HG02588 (cell line): ENCODE measurements around the gene PIK3AP1.

ENCODE experiments used
- ATAC-seq: cut with Tn5 transposase; IDR thresholded peaks from one replicate; pipeline ENCODE4 v1.9.1; 2021; ENCODE audit warnings: mild to moderate bottlenecking, moderate library complexity; ENCODE audit not compliant: unreplicated experiment

PIK3AP1 gene

GRCh38 chr10:96646301-96646700 is 74.0 kb downstream of the PIK3AP1 start:
- no peak for ATAC-seq

- ATAC-seq: no peak
These were observed 75.1 kb downstream of the PIK3AP1 start for GRCh38 chr10:96645191-96645721.

DNA sequence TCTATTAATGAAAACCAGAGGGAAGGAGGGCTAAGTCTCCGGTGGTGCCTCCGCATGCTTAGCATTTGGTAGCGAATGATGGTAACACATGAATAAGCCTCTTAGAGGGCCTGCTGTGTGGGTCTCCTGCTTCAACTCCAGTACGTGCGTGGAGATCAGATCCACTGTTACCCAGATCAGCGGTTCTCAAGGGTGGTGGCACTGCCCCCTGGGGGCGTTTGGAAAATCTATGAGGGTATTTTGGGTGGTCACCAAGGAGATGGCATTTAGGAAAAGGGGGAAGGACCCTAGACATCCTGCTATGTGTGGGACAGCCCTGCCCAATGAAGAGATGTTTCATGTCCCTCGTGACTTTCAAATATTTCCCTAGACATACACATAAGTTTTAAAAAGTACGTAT is 76.4 kb downstream of the PIK3AP1 start:
- no peak for ATAC-seq

DNA sequence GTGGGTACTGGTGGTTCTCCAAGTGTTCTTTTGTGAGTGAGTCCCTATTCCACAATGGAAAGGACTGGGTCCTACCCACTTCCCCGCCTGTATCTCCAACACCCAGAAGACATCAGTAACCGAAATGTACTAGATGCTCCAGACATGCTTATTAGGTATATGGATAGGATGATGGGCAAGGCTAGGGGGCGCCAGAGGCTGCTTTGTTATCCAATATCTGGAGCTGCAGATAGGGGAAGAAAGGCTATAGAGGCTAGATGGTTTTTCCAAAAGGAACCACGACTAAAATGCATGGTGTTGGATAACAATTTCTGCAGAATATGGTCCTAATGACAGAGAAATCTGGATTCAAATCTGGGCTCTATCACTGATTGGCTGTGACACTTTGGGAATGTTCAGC is 77.3 kb downstream of the PIK3AP1 start:
- ATAC-seq: no peak

GRCh38 chr10:96642530-96642929 is 77.8 kb downstream of the PIK3AP1 start:
- no peak for ATAC-seq

- ATAC-seq: no peak
These were observed 78.7 kb downstream of the PIK3AP1 start for GRCh38 chr10:96641396-96642295.

DNA sequence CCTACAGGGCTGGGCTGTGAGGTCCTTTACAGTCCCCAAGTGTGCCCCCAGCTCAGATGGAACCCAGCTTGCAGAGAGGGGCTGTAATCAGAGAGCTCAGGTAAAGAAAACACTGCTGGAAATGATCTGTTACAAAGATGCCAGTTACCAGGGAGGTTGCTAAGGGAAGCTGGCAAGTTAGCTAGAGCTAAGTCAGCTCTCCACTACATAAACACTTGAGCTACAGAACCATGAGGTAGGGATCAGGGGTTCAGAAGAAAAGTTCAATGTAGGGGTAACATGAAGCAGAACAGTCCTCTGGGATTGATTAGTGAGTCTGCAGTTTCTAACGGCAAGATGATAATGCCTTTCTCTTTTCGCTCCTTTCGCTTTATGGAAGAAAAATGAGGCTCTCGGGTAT is 80.4 kb downstream of the PIK3AP1 start:
- ATAC-seq: no peak

DNA sequence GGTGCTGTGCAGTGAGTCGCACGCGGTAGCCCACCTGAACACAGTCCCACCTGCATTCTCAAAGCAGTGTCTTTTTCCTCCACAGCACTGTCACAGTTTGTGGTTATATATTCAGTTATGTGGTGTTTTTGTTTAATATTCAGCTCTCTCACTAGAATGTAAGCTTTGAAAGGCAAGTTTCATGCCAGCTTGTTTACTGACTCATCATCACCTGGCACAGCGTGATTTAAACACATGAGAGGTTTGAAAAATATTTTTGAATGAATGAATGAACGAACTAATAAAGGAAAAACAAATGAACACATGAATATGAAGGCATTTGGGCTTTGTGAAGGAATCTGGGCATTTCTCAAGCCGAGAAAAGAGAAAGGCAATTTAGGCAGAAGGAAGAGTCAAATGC is 81.6 kb downstream of the PIK3AP1 start:
- no peak for ATAC-seq

DNA sequence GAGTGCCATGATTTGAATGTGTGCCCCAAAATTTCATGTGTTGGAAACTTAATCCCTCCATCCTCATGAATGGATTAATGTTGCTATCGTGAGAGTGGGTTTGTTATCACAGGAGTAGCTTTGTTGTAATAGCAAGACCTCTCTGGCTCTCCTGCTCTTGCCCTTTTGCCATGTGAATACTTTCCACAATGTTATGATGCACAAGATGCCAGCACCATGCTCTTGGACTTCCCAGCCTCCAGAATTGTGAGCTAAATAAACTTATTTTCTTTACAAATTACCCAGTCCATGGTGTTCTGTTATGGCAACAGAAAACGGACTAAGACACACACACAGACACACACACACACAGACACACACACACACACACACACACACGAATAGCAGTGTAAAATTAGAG is 82.2 kb downstream of the PIK3AP1 start:
- ATAC-seq: no peak

DNA sequence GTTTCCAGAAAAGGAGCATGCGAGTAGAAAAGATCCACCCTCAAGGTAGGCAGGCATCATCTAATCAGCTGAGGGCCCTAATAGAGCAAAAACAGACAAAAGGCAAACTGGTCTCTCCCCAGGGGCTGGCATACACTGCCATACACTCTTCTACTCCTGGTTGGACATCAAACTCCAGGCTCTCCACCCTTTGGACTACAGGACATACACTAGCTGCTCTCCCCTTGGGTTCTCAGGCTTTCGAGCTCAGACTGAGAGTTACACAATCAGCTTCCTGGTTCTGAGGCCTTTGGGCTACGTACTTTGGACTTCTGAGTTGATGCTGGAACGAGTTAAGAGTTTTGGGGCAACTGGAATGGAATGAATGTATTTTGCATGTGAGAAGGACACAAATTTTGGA is 82.6 kb downstream of the PIK3AP1 start:
- no peak for ATAC-seq

GRCh38 chr10:96636551-96636950 is 83.8 kb downstream of the PIK3AP1 start:
- ATAC-seq: no peak

GRCh38 chr10:96632974-96633710 is 87.2 kb downstream of the PIK3AP1 start:
- no peak for ATAC-seq

GRCh38 chr10:96627292-96627691 is 93.0 kb downstream of the PIK3AP1 start:
- ATAC-seq: no peak

DNA sequence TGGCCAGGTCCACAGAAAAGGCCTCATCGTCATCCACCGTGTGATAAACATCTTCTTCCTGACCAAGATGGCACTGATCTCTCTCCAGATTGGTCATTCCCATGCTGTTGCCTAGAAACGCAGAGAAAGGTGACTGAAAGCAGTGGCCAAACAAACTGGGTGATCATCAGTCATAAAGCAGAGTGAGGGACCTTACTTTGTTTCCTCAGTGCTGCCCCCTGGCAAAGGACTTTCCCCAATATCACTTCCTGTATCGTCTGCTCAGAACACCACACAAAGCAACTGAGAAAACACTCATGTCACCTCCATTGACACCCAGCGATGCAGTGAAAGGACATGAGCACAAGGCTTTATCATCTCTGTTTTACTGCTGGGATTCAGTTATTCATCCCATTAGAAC is 93.5 kb downstream of the PIK3AP1 start:
- no peak for ATAC-seq

GRCh38 chr10:96625173-96625572 is 95.1 kb downstream of the PIK3AP1 start:
- ATAC-seq: no peak

DNA sequence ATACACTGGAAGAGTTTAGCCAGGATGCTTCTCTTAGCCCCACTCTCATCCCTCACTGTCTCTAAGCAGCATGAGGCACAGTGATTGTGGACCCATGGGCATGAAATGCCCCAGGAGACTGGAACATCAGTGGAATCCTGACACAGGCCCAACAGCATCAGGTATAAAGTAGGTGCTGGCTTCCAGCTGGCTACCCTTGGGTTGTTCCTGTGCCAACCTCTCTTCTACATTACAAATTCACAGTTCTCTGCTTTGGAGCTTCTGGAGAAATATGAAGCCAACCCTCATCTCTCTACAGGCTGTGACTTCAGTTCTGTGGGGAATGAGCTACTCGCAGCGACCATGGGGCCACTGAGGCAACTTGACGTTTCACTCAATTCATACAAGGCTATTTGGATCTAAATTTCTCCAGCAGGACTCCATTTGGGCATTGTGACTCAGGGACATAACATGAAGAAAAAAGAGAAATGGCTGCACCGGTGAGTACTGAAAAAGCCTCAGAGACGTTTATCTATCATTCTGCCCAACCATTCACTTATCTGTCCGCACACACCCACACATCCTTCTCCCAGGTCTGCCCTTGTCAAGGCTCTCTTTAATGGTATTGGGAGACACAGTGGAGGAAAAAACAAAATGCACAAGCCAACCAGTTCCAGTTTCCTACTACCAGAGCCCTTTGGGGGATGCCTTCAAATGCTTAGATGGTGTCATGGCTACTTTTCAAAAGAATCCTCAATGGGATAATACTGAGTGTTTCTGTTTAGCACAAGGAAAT is 98.1 kb downstream of the PIK3AP1 start:
- ATAC-seq: no peak

DNA sequence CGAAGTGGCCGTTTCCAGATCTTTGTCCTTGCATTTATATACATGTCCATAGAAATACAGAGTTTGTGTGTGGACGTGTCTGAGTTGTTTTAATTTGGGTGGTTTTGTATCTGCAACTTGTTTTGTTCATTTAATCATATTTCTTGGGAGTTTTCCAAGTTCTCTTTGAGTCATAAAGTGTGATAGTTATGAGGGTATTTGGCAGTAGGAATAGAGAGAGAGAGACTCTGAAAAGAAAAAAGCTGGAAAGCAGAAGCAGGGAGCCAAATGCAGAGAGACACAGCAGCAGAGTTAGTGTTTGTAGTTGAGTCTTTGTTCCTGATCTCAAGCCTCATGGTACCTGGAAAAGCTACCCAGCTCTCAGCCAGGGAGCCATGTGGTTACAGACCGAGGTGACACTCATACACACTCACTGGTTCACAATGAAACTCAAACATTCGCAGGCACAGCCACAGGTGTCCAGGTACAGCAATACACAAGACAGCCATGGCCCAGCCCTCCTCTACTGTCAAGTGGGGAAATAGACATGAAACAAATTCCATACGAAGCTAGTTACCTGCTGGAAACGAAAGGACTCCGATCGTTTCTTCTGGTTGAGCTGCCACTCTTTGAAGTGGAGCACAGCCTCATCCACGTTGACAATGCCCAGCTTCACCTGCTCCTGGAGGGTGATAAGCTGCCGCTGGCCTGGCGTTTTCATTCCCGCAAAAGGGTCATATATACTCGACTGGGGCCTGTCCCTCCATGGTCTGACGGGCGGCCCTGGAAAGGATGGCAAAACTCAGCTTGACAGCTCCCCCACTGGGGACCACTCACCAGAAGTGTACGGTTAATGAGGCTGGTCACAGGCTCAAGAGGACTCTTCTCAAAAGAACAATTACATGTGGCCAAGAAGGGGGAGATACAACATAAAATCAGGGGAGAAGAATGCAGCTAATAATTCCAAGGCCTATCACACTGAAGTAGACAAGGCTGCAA is 100.2 kb downstream of the PIK3AP1 start:
- no peak for ATAC-seq

DNA sequence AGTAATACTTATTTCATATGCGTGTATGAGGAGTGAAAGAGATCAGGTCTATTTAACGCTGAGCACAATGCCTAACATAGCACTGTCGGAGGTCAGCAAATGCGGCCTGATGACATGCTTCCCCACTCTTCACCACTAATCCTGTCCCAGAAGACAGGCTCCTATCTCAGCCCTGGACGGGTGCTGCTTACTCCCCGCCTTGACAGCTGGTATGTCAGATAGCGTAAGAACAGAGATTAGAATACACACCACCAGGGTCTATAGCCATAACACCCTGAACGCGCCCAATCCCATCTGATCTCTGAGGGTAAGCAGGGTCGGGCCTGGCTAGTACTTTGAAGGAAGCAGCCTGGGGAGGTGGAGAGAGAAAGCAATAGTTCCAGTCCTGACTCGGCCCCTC is 101.2 kb downstream of the PIK3AP1 start:
- ATAC-seq: no peak

DNA sequence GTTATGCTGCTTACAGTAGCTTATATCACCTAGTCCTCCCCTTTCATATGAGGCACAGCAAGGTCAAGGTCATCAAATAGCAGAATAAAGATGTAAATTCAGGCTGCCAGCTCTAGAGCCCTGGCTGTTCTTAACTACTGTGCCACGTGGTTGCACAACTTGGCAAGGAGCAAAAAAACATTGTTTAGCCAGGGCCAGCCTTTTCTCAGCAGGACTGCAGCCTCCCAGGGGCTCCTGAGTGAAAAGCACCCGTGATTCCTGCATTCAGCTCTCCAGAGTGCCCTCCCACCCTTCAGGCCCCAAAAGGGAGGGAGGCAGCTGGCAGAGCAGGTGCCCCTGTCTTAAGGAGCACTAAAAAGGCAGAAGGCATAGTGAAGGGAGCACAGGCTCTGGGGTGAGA is 101.7 kb downstream of the PIK3AP1 start:
- ATAC-seq: no peak

DNA sequence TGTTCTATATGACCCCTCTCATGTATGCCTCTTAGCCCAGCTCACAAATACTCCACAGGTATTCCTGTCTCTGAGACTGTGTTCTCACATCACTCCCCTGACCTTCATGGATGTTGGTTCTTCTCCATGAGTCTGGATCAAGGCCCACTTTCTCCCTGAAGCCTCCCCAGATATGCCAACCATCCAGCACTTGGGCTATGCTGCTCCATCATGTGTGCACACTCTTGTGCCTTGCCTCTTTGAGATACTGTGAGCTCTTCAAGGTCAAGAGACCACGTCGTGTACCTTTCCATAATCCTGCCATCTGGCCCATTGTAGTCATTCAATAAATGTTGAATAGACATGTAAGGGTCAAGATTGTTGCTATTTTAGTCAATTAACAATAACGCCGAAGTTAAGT is 103.4 kb downstream of the PIK3AP1 start:
- ATAC-seq: no peak
